IMR-90 (cell line): ENCODE measurements around the gene TMEM17. TPM values are rescaled to one million over a fixed set of nuclear protein-coding genes. Genes with fewer than 3 reads are reported as not detected.

Source experiments
- ATAC-seq: fragments of 200-7000 bp; cut with Tn5 transposase; 2 replicates; pipeline ENCODE4 v1.9.1; 2020; ENCODE audit warnings: low read depth, mild to moderate bottlenecking, moderate library complexity
- BruUV-seq: library from RNA; stranded (reverse); fragments of 400-500 nt; replicated peaks from 2 replicates; lab custom pipeline; 2021; lab: Mats Ljungman, UMichigan
- CTCF ChIA-PET: fragments of 300-600 bp; formaldehyde crosslinking; extraction: SDS; loops from one replicate; lab custom pipeline; 2021; ENCODE audit warnings: antibody characterized with exemption; lab: Yijun Ruan, JAX
- POLR2A ChIA-PET: fragments of 300-600 bp; sonication (Branson Sonifier 250); formaldehyde crosslinking; loops from one replicate; lab custom pipeline; 2022; ENCODE audit warnings: antibody characterized with exemption; ENCODE audit not compliant: unreplicated experiment; lab: Charles Lee
- DNase-seq: peaks from one replicate; pipeline ENCODE4 v3.0.0; 2013
- H2AFZ ChIP-seq: replicated peaks from 2 replicates; pipeline ENCODE3; 2013; ENCODE audit warnings: low read length, mild to moderate bottlenecking; ENCODE audit not compliant: poor library complexity
- H2AK5ac ChIP-seq: 2 replicates; pipeline ENCODE4 v1.6.1; 2013; ENCODE audit warnings: low read depth, low read length, inconsistent platforms
- H2AK9ac ChIP-seq: replicated peaks from 2 replicates; pipeline ENCODE3; 2013; ENCODE audit warnings: mild to moderate bottlenecking, low read depth, low read length, moderate library complexity; ENCODE audit not compliant: poor library complexity
- H2BK120ac ChIP-seq: 2 replicates; pipeline ENCODE4 v1.6.1; 2013; ENCODE audit warnings: low read depth, low read length, inconsistent platforms
- H2BK15ac ChIP-seq: 3 replicates; pipeline ENCODE4 v1.6.1; 2013; ENCODE audit warnings: low read depth, low read length, inconsistent platforms
- H2BK20ac ChIP-seq: 2 replicates; pipeline ENCODE4 v1.6.1; 2013; ENCODE audit warnings: low read depth, mild to moderate bottlenecking, inconsistent platforms, low read length, moderate library complexity
- H2BK5ac ChIP-seq: 2 replicates; pipeline ENCODE4 v1.6.1; 2013; ENCODE audit warnings: mild to moderate bottlenecking, low read depth, low read length, inconsistent platforms; ENCODE audit not compliant: poor library complexity, severe bottlenecking
- H3K14ac ChIP-seq: replicated peaks from 2 replicates; pipeline ENCODE4 v1.6.1; 2013; ENCODE audit warnings: low read depth, low read length, inconsistent platforms
- H3K18ac ChIP-seq: 2 replicates; pipeline ENCODE4 v1.6.1; 2013; ENCODE audit warnings: low read depth, low read length, control low read depth
- H3K23ac ChIP-seq: 2 replicates; pipeline ENCODE4 v1.6.1; 2013; ENCODE audit warnings: low read depth, low read length, inconsistent platforms
- H3K27ac ChIP-seq: 2 replicates; pipeline ENCODE4 v1.5.1; 2013; ENCODE audit warnings: mild to moderate bottlenecking, control low read depth, low read length; ENCODE audit not compliant: insufficient read depth
- H3K27me3 ChIP-seq: 2 replicates; pipeline ENCODE4 v1.6.1; 2013; ENCODE audit warnings: low read length; ENCODE audit not compliant: control insufficient read depth, insufficient read depth
- H3K36me3 ChIP-seq: 2 replicates; pipeline ENCODE4 v1.6.1; 2013; ENCODE audit warnings: low read length, mixed read lengths; ENCODE audit not compliant: control insufficient read depth, insufficient read depth
- H3K4ac ChIP-seq: 2 replicates; pipeline ENCODE4 v1.6.1; 2013; ENCODE audit warnings: low read depth, low read length, inconsistent platforms
- H3K4me1 ChIP-seq: 2 replicates; pipeline ENCODE4 v1.6.1; 2013; ENCODE audit warnings: low read length, mixed read lengths; ENCODE audit not compliant: control insufficient read depth, insufficient read depth
- H3K4me2 ChIP-seq: 2 replicates; pipeline ENCODE4 v1.6.1; 2013; ENCODE audit warnings: low read depth, mild to moderate bottlenecking, control low read depth, low read length, moderate library complexity
- H3K4me3 ChIP-seq: 2 replicates; pipeline ENCODE4 v1.5.1; 2013; ENCODE audit warnings: low read depth, mild to moderate bottlenecking, control low read depth, low read length, moderate library complexity; ENCODE audit not compliant: insufficient read depth
- H3K56ac ChIP-seq: 2 replicates; pipeline ENCODE4 v1.6.1; 2013; ENCODE audit warnings: low read length, inconsistent platforms; ENCODE audit not compliant: insufficient read depth; ENCODE audit errors: extremely low read depth
- H3K79me1 ChIP-seq, 2 experiments: 2 replicates each; pipeline ENCODE4 v1.6.1; 2013; ENCODE audit warnings: low read length in 2 of 2, inconsistent platforms in 1 of 2, low read depth in 1 of 2
- H3K9ac ChIP-seq: 2 replicates; pipeline ENCODE4 v1.6.1; 2013; ENCODE audit warnings: low read depth, low read length, control low read depth
- H3K9me1 ChIP-seq: 2 replicates; pipeline ENCODE4 v1.6.1; 2013; ENCODE audit warnings: low read length, inconsistent platforms; ENCODE audit not compliant: insufficient read depth
- H3K9me3 ChIP-seq: 2 replicates; pipeline ENCODE4 v1.6.1; 2013; ENCODE audit warnings: low read length; ENCODE audit not compliant: control insufficient read depth, insufficient read depth
- H4K20me1 ChIP-seq: 2 replicates; pipeline ENCODE4 v1.6.1; 2013; ENCODE audit warnings: low read length, inconsistent platforms; ENCODE audit not compliant: insufficient read depth
- H4K5ac ChIP-seq: 2 replicates; pipeline ENCODE4 v1.6.1; 2013; ENCODE audit warnings: mild to moderate bottlenecking, low read depth, low read length, control low read depth
- H4K8ac ChIP-seq, 2 experiments: 2 replicates each; pipeline ENCODE4 v1.6.1; 2013; ENCODE audit warnings: low read depth in 2 of 2, low read length in 2 of 2, control low read depth in 1 of 2, inconsistent platforms in 1 of 2
- H4K91ac ChIP-seq: 2 replicates; pipeline ENCODE4 v1.6.1; 2013; ENCODE audit warnings: low read depth, low read length, inconsistent platforms; ENCODE audit not compliant: insufficient read depth
- BHLHE40 ChIP-seq: fragments of 150-350 bp; IDR thresholded peaks from 2 replicates; pipeline ENCODE4 v1.6.1; 2016; ENCODE audit warnings: mild to moderate bottlenecking, low read depth, low read length
- CEBPB ChIP-seq: IDR thresholded peaks from 2 replicates; pipeline ENCODE4 v1.6.1; 2012; ENCODE audit warnings: low read depth, low read length, improper control_type of control experiment
- CHD1 ChIP-seq: IDR thresholded peaks from 2 replicates; pipeline ENCODE4 v1.6.1; 2012; ENCODE audit warnings: low read depth, low read length, improper control_type of control experiment
- ELK1 ChIP-seq: fragments of 150-350 bp; IDR thresholded peaks from 2 replicates; pipeline ENCODE4 v1.6.1; 2016; ENCODE audit warnings: low read depth, mild to moderate bottlenecking, low read length, moderate library complexity, borderline replicate concordance
- FOS ChIP-seq: fragments of 150-350 bp; IDR thresholded peaks from 2 replicates; pipeline ENCODE4 v1.6.1; 2016; ENCODE audit warnings: low read depth, low read length
- MAFK ChIP-seq: IDR thresholded peaks from 2 replicates; pipeline ENCODE4 v1.6.1; 2012; ENCODE audit warnings: low read depth, low read length, improper control_type of control experiment
- MAZ ChIP-seq: IDR thresholded peaks from 2 replicates; pipeline ENCODE4 v1.6.1; 2012; ENCODE audit warnings: low read depth, mild to moderate bottlenecking, low read length, improper control_type of control experiment, moderate library complexity, borderline replicate concordance
- MXI1 ChIP-seq: IDR thresholded peaks from 2 replicates; pipeline ENCODE4 v1.6.1; 2012; ENCODE audit warnings: low read depth, mild to moderate bottlenecking, low read length, moderate library complexity, borderline replicate concordance
- NFE2L2 ChIP-seq: fragments of 150-350 bp; IDR thresholded peaks from 2 replicates; pipeline ENCODE4 v1.6.1; 2016; ENCODE audit warnings: low read depth, mild to moderate bottlenecking, low read length
- POLR2A ChIP-seq: IDR thresholded peaks from 2 replicates; pipeline ENCODE4 v1.6.1; 2012; ENCODE audit warnings: mild to moderate bottlenecking, low read depth, low read length
- RAD21 ChIP-seq: IDR thresholded peaks from 2 replicates; pipeline ENCODE4 v1.6.1; 2012; ENCODE audit warnings: low read length, improper control_type of control experiment
- RCOR1 ChIP-seq: IDR thresholded peaks from 2 replicates; pipeline ENCODE4 v1.6.1; 2012; ENCODE audit warnings: mild to moderate bottlenecking, low read length, improper control_type of control experiment; ENCODE audit not compliant: insufficient replicate concordance
- SMC3 ChIP-seq: fragments of 150-350 bp; IDR thresholded peaks from 2 replicates; pipeline ENCODE4 v1.6.1; 2016; ENCODE audit warnings: low read depth, mild to moderate bottlenecking, antibody characterized with exemption, low read length, moderate library complexity
- USF2 ChIP-seq: fragments of 150-350 bp; IDR thresholded peaks from 2 replicates; pipeline ENCODE4 v1.6.1; 2017; ENCODE audit warnings: mild to moderate bottlenecking, antibody characterized with exemption, low read length, low read depth
- WGBS, 2 experiments: methylation state at CpG; one replicate each; pipeline versions ENCODE4 v1.1.5 to v1.1.7; 2013; ENCODE audit warnings: missing lambda C conversion rate in 2 of 2; ENCODE audit not compliant: insufficient read length in 1 of 2; ENCODE audit errors: extremely low coverage in 2 of 2; 5-methylcytosine and 5-hydroxymethylcytosine counted together
- dilution Hi-C: fragments of 300-500 bp; cut with HindIII; formaldehyde crosslinking; loops from one replicate; pipeline ENCODE4 v1.14.3; 2018; ENCODE audit warnings: low sequenced_read_pairs; ENCODE audit not compliant: unreplicated experiment
- in situ Hi-C: fragments of 300-500 bp; cut with MboI; formaldehyde crosslinking; loops from 3 replicates; pipeline ENCODE4 v1.14.3; 2019; ENCODE audit warnings: low sequenced_read_pairs, inconsistent platforms, mixed read lengths
- intact Hi-C: fragments of 100-400 bp; cut with micrococcal nuclease; formaldehyde crosslinking; loops from 2 replicates; pipeline ENCODE4 v1.10.0; 2022
- polyA plus RNA-seq, 3 experiments: library from polyadenylated mRNA; depleted of rRNA; stranded (reverse); fragments of >200 nt; gene quantifications; 2 replicates each; pipeline ENCODE4 v1.2.3, GENCODE V29; 2012; ENCODE audit warnings: low replicate concordance in 1 of 3
- total RNA-seq: library from RNA; depleted of rRNA; stranded (reverse); fragments of >200 nt; gene quantifications from 2 replicates; pipeline ENCODE4 v1.2.3, GENCODE V29; 2012
- TF ChIP-seq, protein P1 (sequence below): conservative IDR thresholded peaks from 2 replicates; pipeline ENCODE4 v1.5.1; 2012; ENCODE audit warnings: mild to moderate bottlenecking, low read depth, low read length, improper control_type of control experiment

TMEM17 gene
- total and polyA plus RNA-seq, 2 of the 4 experiments (the other 2 are of a cell fraction): 1.3 to 1.8 TPM

- Histone ChIP-seq H3K4me1 (no peaks in the 10 kb centered on the region; the same call in 1 of the 2 replicates), H2BK20ac (no peak overlapping the region), H3K9ac (no peak overlapping the region), H3K9me3 (0 out of 2 replicates have a peak, but pooled peaks cover 3% of the 10 kb centered on the region), H2AFZ (no peak overlapping the region), H2AK9ac (no peak overlapping the region), H3K23ac (no peak overlapping the region), H2AK5ac (no peak overlapping the region), H4K20me1 (no peaks in the 10 kb centered on the region), H3K18ac (no peak overlapping the region), H2BK15ac (no peak overlapping the region), H3K36me3 (no peaks in the 10 kb centered on the region), H2BK5ac (no peak overlapping the region), H4K5ac (no peak overlapping the region), H3K4ac (no peak overlapping the region), H2BK120ac (no peak overlapping the region), H4K8ac (no peak overlapping the region), H3K79me1 (no peaks in the 10 kb centered on the region), H3K4me2 (no peak overlapping the region), H3K56ac (no peak overlapping the region), H3K4me3 (no peak overlapping the region), H4K91ac (no peak overlapping the region), H3K27ac (no peak overlapping the region), H3K14ac (no peak overlapping the region), H3K27me3 (no peaks in the 10 kb centered on the region), H3K9me1 (no peaks in the 10 kb centered on the region)
- dilution Hi-C loops: no loop called here
- in situ Hi-C loops: no loop called here
- intact Hi-C loops: no loop called here
- DNase-seq (no peak), ATAC-seq (no peak)
- ChIA-PET CTCF (no interaction called here), POLR2A (no interaction called here)
- 91% methylated on average over 7 of the region's 8 CpGs; no CpG with 5 or more reads in 1 of the 2 experiments for WGBS, 2 experiments
- no peak for TF ChIP-seq MAFK
- no peak for TF ChIP-seq FOS
- no peak for TF ChIP-seq POLR2A
- no peak for TF ChIP-seq ELK1
- TF ChIP-seq BHLHE40: no peak
- TF ChIP-seq, protein P1, sequence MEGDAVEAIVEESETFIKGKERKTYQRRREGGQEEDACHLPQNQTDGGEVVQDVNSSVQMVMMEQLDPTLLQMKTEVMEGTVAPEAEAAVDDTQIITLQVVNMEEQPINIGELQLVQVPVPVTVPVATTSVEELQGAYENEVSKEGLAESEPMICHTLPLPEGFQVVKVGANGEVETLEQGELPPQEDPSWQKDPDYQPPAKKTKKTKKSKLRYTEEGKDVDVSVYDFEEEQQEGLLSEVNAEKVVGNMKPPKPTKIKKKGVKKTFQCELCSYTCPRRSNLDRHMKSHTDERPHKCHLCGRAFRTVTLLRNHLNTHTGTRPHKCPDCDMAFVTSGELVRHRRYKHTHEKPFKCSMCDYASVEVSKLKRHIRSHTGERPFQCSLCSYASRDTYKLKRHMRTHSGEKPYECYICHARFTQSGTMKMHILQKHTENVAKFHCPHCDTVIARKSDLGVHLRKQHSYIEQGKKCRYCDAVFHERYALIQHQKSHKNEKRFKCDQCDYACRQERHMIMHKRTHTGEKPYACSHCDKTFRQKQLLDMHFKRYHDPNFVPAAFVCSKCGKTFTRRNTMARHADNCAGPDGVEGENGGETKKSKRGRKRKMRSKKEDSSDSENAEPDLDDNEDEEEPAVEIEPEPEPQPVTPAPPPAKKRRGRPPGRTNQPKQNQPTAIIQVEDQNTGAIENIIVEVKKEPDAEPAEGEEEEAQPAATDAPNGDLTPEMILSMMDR: no peak
- no peak for TF ChIP-seq RCOR1
- no peak for TF ChIP-seq USF2
- TF ChIP-seq RAD21: no peak
- no peak for TF ChIP-seq NFE2L2
- TF ChIP-seq MAZ: no peak
- no peak for TF ChIP-seq MXI1
- no peak for TF ChIP-seq SMC3
- no peak for TF ChIP-seq CEBPB
- no peak for TF ChIP-seq CHD1
- BruUV-seq: no TSS peak
These were observed 31.8 kb upstream of the TMEM17 start for GRCh38 chr2:62537814-62538213.
